HG02642 (cell line): Measurements from ENCODE around the gene SAMD10.

Source experiments
- ATAC-seq: cut with Tn5 transposase; IDR thresholded peaks from one replicate; pipeline ENCODE4 v1.9.1; 2021; ENCODE audit warnings: mild to moderate bottlenecking; ENCODE audit not compliant: unreplicated experiment, poor library complexity

The SAMD10 gene

DNA sequence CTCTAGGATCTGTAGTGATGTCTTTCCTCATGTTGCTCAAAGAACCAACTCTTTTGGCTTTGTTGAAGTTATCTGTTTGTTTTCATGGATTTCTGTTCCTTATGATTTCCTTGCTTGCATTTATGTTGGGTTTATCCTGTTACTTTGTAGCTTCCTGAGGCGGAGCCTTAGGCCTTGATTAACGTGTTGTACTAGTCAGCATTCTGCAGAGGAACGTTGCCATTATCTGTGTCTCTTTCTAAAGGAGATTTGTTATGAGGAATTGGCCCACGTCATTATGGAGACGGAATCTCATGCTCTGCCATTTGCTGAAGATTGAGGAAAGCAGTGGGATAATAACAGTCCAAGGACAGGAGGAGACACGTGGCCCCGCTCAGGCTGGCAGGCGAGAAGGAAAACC is 53.1 kb downstream of the SAMD10 start:
- no peak for ATAC-seq

GRCh38 chr20:63924241-63924640 is 55.2 kb downstream of the SAMD10 start:
- ATAC-seq = no peak
